Activated naive CD4-positive, alpha-beta T cell treated with anti-CD3 and anti-CD28 coated beads for 36 hours (primary cell): ENCODE measurements around the gene ARL6IP6. TPM values are rescaled to one million over a fixed set of nuclear protein-coding genes. Genes with fewer than 3 reads are reported as not detected.
"Not testable (repeated sequence)": the region's sequence is repeated elsewhere in the genome, so short reads cannot be mapped to it uniquely, and the experiment has no call there.

Experiments
- CTCF ChIA-PET: fragments of 350-600 bp; sonication (Branson Sonifier 250); formaldehyde crosslinking; loops from one replicate; lab custom pipeline; 2021; ENCODE audit warnings: antibody characterized with exemption; lab: Charles Lee
- DNase-seq: peaks from one replicate; pipeline ENCODE4 v3.0.0-alpha.2; 2020
- H3K27ac Mint-ChIP-seq: one replicate; pipeline ENCODE4 v1.8.0; 2021; ENCODE audit warnings: mild to moderate bottlenecking, mixed read lengths
- H3K27me3 Mint-ChIP-seq: one replicate; pipeline ENCODE4 v1.8.0; 2021; ENCODE audit warnings: low read depth, mixed read lengths
- H3K36me3 Mint-ChIP-seq: one replicate; pipeline ENCODE4 v1.8.0; 2021; ENCODE audit warnings: low read depth, mixed read lengths
- H3K4me1 Mint-ChIP-seq: one replicate; pipeline ENCODE4 v1.8.0; 2021; ENCODE audit warnings: low read depth, mixed read lengths
- H3K4me3 Mint-ChIP-seq: one replicate; pipeline ENCODE4 v1.8.0; 2021; ENCODE audit warnings: mild to moderate bottlenecking, moderate library complexity, mixed read lengths
- H3K9me3 Mint-ChIP-seq: one replicate; pipeline ENCODE4 v1.8.0; 2021; ENCODE audit warnings: mixed read lengths
- intact Hi-C: fragments of 100-400 bp; cut with micrococcal nuclease; formaldehyde crosslinking; loops from one replicate; pipeline ENCODE4 v1.15.1; 2023
- total RNA-seq, 2 experiments: library from RNA; stranded (reverse); gene quantifications; one replicate each; pipeline ENCODE4 v1.2.3, GENCODE V29; 2021

ARL6IP6 gene
- total RNA-seq, 2 experiments from 2014 or later: 17.0 to 17.2 TPM

DNA sequence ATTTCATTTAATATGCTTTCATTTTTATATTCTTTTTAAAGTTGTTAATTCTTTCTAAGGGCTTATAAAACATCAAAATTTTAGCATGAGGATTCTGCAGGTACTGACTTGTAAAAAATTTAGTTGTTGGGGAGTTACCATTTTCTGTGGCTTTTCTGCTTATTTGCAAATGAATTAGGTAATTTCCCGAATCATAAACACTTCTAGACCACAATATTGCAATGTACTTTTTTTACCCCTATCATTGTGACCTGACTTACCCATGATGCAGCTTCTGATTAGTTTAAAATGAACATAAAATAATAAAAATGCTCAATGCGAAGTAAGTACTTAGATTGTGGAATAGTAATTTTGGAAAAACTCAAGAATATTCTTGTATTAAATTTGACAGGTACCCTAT lies 11.4 kb downstream of the ARL6IP6 start:
- Mint-ChIP-seq H3K27ac (no peak overlapping the region), H3K27me3 (no peaks in the 10 kb centered on the region), H3K36me3 (no peaks in the 10 kb centered on the region), H3K9me3 (no peaks in the 10 kb centered on the region), H3K4me3 (no peak overlapping the region), H3K4me1 (peaks cover 18% of the 10 kb centered on the region)
- CTCF ChIA-PET: no interaction called here
- intact Hi-C loops: loop anchor here (1.0 kb wide), 1 partner anchor 8 kb away; no protein-coding TSS in a partner anchor
- DNase-seq: no peak

DNA sequence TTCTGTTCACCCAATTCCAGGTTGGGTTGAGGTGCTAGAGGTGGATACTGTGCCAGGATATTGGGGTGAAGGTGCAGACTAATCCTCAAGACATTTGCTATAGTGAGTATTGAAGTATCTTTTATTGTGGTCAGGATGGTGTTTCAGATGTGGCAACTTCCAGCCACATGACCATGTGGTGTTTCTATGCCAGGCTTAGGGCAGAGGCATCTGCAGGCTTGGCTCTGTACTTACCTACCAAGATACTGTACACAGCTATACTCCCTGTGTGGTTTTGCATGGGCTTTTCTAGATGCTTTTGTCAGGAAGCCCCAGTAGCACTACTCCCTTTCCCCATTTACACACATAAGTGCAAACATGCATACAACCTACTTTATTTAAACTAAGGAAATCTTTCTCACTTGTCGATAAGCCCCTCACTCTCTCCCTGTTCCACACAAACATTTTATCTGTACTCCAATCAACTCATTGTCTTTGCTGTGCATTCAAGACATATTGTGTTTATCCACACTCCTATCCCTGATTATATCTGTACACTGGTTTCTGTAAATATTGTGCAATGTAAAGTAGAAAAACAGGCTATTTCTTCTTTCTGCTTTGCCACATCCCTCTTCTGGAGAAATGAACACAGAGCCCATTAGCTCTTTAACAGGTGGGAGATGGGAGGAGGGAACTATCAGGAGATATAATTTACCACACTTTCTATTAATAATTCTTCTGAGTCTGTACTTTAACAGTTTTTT lies 12.3 kb downstream of the ARL6IP6 start:
- intact Hi-C loops: loop anchor here (1.0 kb wide), 1 partner anchor 8 kb away; no protein-coding TSS in a partner anchor
- Mint-ChIP-seq H3K4me1 (peaks cover 18% of the 10 kb centered on the region), H3K27me3 (no peaks in the 10 kb centered on the region), H3K4me3 (no peak overlapping the region), H3K36me3 (peaks cover 2% of the 10 kb centered on the region), H3K9me3 (no peaks in the 10 kb centered on the region), H3K27ac (no peak overlapping the region)
- peak; percentile 18 for DNase-seq
- CTCF ChIA-PET: interaction anchor here (0.6 to 2.0 kb wide), 2 partner anchors 12 to 530 kb away, joined by 3 to 6 read pairs; no protein-coding TSS in a partner anchor

DNA sequence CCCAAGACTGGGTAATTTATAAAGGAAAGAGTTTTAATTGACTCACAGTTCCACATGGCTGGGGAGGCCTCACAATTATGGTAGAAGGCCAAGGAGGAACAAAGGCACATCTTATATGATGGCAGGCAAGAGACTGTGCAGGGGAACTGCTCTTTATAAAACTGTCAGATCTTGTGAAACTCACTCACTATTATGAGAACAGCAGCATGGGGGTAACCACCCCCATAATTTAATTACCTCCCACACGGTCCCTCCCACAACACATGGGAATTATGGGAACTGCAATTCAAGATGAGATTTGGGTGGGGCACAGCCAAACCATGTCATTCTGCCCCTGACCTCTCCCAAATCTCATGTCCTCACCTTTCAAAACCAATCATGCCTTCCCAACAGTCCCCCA lies 19.1 kb downstream of the ARL6IP6 start:
- H3K4me1 Mint-ChIP-seq, H3K27me3 Mint-ChIP-seq, H3K4me3 Mint-ChIP-seq, H3K27ac Mint-ChIP-seq, DNase-seq, H3K9me3 Mint-ChIP-seq, CTCF ChIA-PET, intact Hi-C loops: not testable (repeated sequence)
- peaks cover 26% of the 10 kb centered on the region for H3K36me3 Mint-ChIP-seq

DNA sequence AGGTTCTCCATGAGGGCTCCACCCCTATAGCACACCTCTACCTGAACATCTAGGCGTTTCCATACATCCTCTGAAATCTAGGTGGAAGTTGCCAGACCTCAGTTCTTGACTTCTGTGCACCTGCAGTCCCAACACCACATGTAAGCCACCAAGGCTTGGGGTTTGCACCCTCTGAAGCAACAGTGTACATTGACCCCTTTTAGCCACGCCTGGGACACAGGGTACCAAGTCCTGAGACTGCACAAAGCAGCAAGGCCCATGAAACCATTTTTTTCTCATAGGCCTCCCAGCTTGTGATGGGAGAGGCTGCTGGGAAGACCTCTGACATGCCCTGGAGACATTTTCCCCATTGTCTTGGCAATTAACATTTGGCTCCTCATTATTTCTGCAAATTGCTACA lies 20.0 kb downstream of the ARL6IP6 start:
- no peak overlapping the region for H3K4me3 Mint-ChIP-seq
- CTCF ChIA-PET: interaction anchor here (0.7 kb wide), 1 partner anchor 22 kb away, joined by 4 read pairs; no protein-coding TSS in a partner anchor
- peaks cover 26% of the 10 kb centered on the region for H3K36me3 Mint-ChIP-seq
- H3K27ac Mint-ChIP-seq: no peak overlapping the region
- no peaks in the 10 kb centered on the region for H3K9me3 Mint-ChIP-seq
- no peaks in the 10 kb centered on the region for H3K27me3 Mint-ChIP-seq
- no peaks in the 10 kb centered on the region for H3K4me1 Mint-ChIP-seq
- DNase-seq: no peak
- intact Hi-C loops: no loop called here

DNA sequence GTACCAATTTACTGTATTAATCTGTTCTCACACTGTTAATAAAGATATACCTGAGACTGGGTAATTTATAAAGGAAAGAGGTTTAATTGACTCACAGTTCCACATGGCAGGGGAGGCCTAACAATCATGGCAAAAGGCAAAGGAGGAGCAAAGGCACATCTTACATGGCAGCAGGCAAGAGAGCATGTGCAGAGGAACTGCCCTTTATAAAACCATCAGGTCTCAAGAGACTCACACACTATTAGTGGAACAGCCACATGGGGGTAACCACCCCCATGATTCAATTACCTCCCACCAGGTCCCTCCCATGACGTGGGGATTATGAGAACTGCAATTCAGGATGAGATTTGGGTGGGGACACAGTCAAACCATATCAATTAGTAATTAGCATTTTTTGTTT lies 21.3 kb downstream of the ARL6IP6 start:
- intact Hi-C loops: loop anchor here (1.0 to 5.0 kb wide), 5 partner anchors 188 to 780 kb away; partner anchors contain the start of gene RPRM
- CTCF ChIA-PET: not testable (repeated sequence)

DNA sequence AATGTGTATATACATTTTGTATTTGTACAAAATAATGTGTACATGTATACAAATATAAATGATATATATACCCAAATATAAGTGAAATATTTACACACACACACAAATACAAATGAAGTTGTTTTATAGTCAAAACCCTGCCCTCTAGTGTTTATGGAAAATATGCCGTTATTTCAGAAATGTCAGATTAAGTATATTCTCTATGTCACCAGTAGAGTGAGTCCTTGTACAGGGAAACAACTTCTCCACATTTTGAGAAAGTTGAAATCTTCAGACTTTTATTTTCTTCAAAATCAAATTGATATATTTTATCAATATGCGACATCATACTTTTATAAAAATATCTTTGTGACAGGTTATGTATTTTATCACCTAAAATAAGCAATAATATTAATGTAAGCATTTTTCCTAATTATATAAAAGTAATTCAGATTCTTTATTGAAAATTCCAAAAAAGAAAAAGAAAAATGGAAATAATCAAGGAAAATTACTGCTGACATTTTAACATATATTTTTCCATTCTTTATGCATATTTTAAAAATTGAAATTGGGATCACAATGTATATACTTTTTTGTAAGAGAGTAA lies 22.4 kb downstream of the ARL6IP6 start:
- Mint-ChIP-seq H3K4me3 (no peak overlapping the region), H3K9me3 (no peaks in the 10 kb centered on the region), H3K27me3 (no peaks in the 10 kb centered on the region), H3K27ac (no peak overlapping the region), H3K36me3 (peaks cover 25% of the 10 kb centered on the region), H3K4me1 (no peaks in the 10 kb centered on the region)
- CTCF ChIA-PET: interaction anchor here (0.7 kb wide), 1 partner anchor 780 kb away, joined by 3 read pairs; no protein-coding TSS in a partner anchor
- no peak for DNase-seq
- intact Hi-C loops: loop anchor here (1.0 to 5.0 kb wide), 5 partner anchors 186 to 778 kb away; partner anchors contain the start of gene RPRM

More for the DNA sequence above, 21.3 kb downstream of the ARL6IP6 start:
- not testable (repeated sequence) for H3K27me3 Mint-ChIP-seq, H3K9me3 Mint-ChIP-seq, H3K4me3 Mint-ChIP-seq, DNase-seq, H3K27ac Mint-ChIP-seq, H3K4me1 Mint-ChIP-seq
- H3K36me3 Mint-ChIP-seq: peaks cover 26% of the 10 kb centered on the region

DNA sequence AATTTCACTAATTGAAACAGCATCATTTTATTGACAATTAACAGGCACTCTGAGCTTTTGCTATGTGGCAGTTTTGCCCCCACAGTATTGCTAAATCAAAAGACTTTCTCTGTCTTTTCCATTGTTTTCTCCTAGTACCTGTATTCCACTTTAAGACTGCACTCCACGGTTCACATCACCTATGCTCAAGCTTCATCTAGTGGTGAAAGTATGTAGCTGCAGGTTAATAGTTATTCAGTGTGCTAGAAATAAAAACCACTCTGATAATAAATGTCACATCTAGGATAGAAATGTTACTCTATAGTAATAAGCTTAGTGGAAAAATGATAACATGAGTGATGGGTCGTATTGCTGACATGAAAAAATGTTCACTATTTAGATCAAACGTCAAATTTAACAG lies 24.6 kb downstream of the ARL6IP6 start:
- H3K9me3 Mint-ChIP-seq: no peaks in the 10 kb centered on the region
- H3K27me3 Mint-ChIP-seq: no peaks in the 10 kb centered on the region
- intact Hi-C loops: loop anchor here (1.0 to 5.0 kb wide), 3 partner anchors 184 to 706 kb away; no protein-coding TSS in a partner anchor
- no peak for DNase-seq
- peaks cover 22% of the 10 kb centered on the region for H3K36me3 Mint-ChIP-seq
- H3K27ac Mint-ChIP-seq: no peak overlapping the region
- H3K4me3 Mint-ChIP-seq: no peak overlapping the region
- H3K4me1 Mint-ChIP-seq: no peaks in the 10 kb centered on the region
- CTCF ChIA-PET: interaction anchor here (0.6 to 1.9 kb wide), 8 partner anchors 12 to 272 kb away, joined by 3 to 6 read pairs (median 3); no protein-coding TSS in a partner anchor

DNA sequence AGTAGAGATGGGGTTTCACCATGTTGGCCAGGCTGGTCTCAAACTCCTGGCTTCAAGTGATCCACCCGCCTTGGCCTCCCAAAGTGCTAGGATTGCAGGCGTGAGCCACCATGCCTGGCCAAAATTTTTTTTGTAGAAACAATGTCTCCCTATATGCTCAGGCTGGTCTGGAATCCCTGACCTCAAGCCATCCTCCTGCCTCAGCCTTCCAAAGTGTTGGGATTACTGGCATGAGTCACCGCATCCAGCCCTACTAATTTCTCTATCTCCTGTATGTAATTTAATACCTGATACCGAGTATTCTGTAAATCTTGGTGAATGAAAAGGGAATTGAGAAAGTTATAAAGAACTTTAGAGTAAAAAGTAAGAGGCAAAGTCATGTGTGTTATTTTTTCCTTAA lies 29.3 kb downstream of the ARL6IP6 start:
- H3K9me3 Mint-ChIP-seq, H3K4me3 Mint-ChIP-seq, H3K4me1 Mint-ChIP-seq, DNase-seq, H3K27ac Mint-ChIP-seq, CTCF ChIA-PET, H3K27me3 Mint-ChIP-seq, intact Hi-C loops: not testable (repeated sequence)
- peaks cover 21% of the 10 kb centered on the region for H3K36me3 Mint-ChIP-seq

DNA sequence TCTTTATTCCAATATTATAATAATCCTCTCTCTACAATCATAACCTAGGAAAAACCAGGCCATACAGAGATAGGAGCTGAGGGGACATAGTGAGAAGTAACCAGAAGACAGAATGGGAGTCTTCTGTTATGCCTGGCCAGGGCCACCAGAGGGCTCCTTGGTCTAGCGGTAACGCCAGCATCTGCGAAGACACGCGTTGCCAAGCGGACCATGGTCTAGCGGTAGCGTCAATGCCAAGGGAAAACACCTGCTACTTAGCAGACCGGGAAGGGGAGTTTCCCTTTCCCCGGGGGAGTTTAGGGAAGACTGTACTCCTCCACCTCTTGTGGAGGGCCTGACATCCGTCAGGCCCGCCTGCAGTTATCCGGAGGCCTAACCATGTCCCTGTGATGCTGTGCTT lies 36.6 kb downstream of the ARL6IP6 start:
- no peak overlapping the region for H3K27ac Mint-ChIP-seq
- CTCF ChIA-PET: no interaction called here
- intact Hi-C loops: no loop called here

DNA sequence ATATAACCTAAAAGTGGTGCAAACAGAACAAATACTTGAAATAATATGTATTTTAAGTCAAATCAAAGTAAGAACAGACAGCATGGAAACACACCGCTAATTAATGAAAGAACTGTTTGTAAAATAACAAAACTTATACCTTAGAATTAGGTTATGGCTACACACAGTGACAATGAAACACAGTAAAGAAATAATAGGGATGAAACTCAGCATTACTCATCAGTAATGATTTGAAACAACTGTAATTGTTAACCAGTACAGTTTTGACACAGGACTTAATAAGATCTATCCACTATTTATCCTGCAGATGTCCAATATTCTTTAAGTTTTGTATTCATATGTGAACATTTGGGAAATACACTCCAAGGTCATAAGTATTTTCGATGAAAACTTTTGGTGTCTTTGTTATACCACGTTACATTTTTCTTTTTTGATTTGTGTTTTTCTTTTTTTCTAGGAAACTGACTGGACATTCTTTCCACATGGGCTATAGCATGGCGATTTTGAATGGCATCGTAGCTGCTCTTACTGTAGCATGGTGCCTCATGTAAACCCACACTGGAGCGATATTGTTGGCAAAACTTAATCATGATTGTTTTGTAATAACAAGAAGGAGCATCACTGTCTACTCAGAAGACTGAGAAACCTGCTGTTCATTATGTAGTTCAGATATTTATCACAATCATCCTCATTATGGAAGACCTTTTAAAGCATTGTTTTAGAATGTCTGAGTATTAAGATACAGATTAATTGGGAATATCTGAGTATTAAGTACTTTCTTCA lies 41.1 kb downstream of the ARL6IP6 start:
- Mint-ChIP-seq H3K36me3 (peaks cover 23% of the 10 kb centered on the region), H3K9me3 (no peaks in the 10 kb centered on the region), H3K27ac (no peak overlapping the region), H3K4me3 (no peak overlapping the region), H3K27me3 (no peaks in the 10 kb centered on the region), H3K4me1 (peaks cover 4% of the 10 kb centered on the region)
- no peak for DNase-seq
- intact Hi-C loops: no loop called here
- CTCF ChIA-PET: interaction anchor here (0.7 kb wide), 1 partner anchor 407 kb away, joined by 3 read pairs; no protein-coding TSS in a partner anchor

More for the DNA sequence above, 36.6 kb downstream of the ARL6IP6 start:
- no peaks in the 10 kb centered on the region for H3K9me3 Mint-ChIP-seq
- no peak overlapping the region for H3K4me3 Mint-ChIP-seq
- H3K4me1 Mint-ChIP-seq: peaks cover 4% of the 10 kb centered on the region
- DNase-seq: no peak
- H3K27me3 Mint-ChIP-seq: no peaks in the 10 kb centered on the region
- peaks cover 30% of the 10 kb centered on the region for H3K36me3 Mint-ChIP-seq

DNA sequence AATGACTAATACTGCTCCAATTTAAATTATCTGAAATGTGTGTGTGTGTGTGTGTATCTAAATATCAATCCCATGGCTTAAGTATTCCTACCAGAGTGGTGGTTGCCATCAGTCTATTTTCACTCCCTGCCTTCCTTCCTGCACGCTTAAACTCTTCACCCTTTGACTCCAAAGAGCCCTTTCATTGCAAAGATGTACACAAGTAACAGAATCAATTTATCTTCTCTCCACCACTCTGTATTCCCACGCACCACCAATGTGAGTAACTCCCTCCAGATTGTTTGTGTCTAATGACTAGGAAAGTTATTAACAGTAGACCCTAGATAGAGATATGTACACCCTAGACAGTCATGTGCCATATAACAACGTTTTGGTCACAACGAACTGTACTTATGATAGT lies 42.8 kb downstream of the ARL6IP6 start:
- H3K27me3 Mint-ChIP-seq: no peaks in the 10 kb centered on the region
- peaks cover 18% of the 10 kb centered on the region for H3K36me3 Mint-ChIP-seq
- CTCF ChIA-PET: no interaction called here
- no peak overlapping the region for H3K27ac Mint-ChIP-seq
- intact Hi-C loops: no loop called here
- H3K4me1 Mint-ChIP-seq: peaks cover 4% of the 10 kb centered on the region
- no peak for DNase-seq
- no peak overlapping the region for H3K4me3 Mint-ChIP-seq
- no peaks in the 10 kb centered on the region for H3K9me3 Mint-ChIP-seq

DNA sequence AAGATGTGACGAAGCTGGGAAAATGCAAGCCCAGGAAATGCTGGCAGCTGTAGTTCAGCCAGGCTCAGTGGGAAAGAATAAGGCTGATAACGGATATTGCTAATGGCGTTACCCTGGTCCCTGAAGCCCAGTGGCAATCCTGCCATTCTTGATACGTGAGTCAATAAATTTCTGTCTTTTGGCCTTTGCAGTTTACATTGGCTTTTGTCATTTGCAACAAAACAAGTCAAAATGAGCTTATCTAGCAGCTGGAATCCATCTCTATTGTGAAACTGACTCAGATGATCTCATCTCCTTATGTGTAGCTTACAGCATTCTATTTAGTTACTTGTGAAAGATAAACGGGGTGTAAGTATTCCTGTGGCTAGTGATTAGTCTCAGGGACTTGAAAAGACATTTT lies 43.8 kb downstream of the ARL6IP6 start:
- no peak overlapping the region for H3K27ac Mint-ChIP-seq
- peaks cover 15% of the 10 kb centered on the region for H3K36me3 Mint-ChIP-seq
- H3K27me3 Mint-ChIP-seq: no peaks in the 10 kb centered on the region
- H3K4me1 Mint-ChIP-seq: peaks cover 4% of the 10 kb centered on the region
- H3K4me3 Mint-ChIP-seq: no peak overlapping the region
- DNase-seq: no peak
- intact Hi-C loops: no loop called here
- CTCF ChIA-PET: no interaction called here
- H3K9me3 Mint-ChIP-seq: no peaks in the 10 kb centered on the region
